ENCODE measurements around the gene CDH16. TPM values are rescaled to one million over a fixed set of nuclear protein-coding genes. Genes with fewer than 3 reads are reported as not detected.

CDH16 gene
- total RNA-seq, 4 donors from 2014 or later: 11.3 to 19.5 (median 15.4) TPM; not detected in 1

GRCh38 chr16:66919569-66920298 lies 1.0 kb upstream of the CDH16 start:
- peak overlapping the region in 2 of 4 donors; percentile 30 to 67 for H3K27ac ChIP-seq
- no peaks in the 10 kb centered on the region for H3K36me3 ChIP-seq
- no peaks in the 10 kb centered on the region for H3K9me3 ChIP-seq
- TF ChIP-seq POLR2A (IDR thresholded peaks at IDR 0.05) (no peak), CTCF (IDR thresholded peaks at IDR 0.05) (no peak)
- no peak for DNase-seq
- H3K4me3 ChIP-seq: no peak overlapping the region
- H3K4me1 ChIP-seq: peaks cover 0 to 31% (median 1%) of the 10 kb centered on the region in 4 donors
- H3K27me3 ChIP-seq: no peaks in the 10 kb centered on the region

GRCh38 chr16:66918355-66918754 lies 330 bp downstream of the CDH16 start:
- Histone ChIP-seq H3K27ac (peak overlapping the region in 2 of 4 donors; percentile 30 to 67), H3K4me1 (peaks cover 0 to 21% (median 0%) of the 10 kb centered on the region in 4 donors), H3K36me3 (no peaks in the 10 kb centered on the region), H3K27me3 (no peaks in the 10 kb centered on the region), H3K4me3 (no peak overlapping the region), H3K9me3 (no peaks in the 10 kb centered on the region)
- no peak for TF ChIP-seq CTCF (IDR thresholded peaks at IDR 0.05)
- TF ChIP-seq POLR2A (IDR thresholded peaks at IDR 0.05): no peak
- DNase-seq: no peak

GRCh38 chr16:66917741-66918140 lies 944 bp downstream of the CDH16 start:
- Histone ChIP-seq H3K27me3 (no peaks in the 10 kb centered on the region), H3K27ac (no peak overlapping the region), H3K4me1 (peaks cover 0 to 18% (median 0%) of the 10 kb centered on the region in 4 donors), H3K4me3 (no peak overlapping the region), H3K36me3 (no peaks in the 10 kb centered on the region), H3K9me3 (no peaks in the 10 kb centered on the region)
- DNase-seq: no peak
- TF ChIP-seq POLR2A (IDR thresholded peaks at IDR 0.05): no peak
- no peak for TF ChIP-seq CTCF (IDR thresholded peaks at IDR 0.05)

- H3K36me3 ChIP-seq: no peaks in the 10 kb centered on the region
- no peak for TF ChIP-seq CTCF (IDR thresholded peaks at IDR 0.05)
- TF ChIP-seq POLR2A (IDR thresholded peaks at IDR 0.05): no peak
- no peaks in the 10 kb centered on the region for H3K27me3 ChIP-seq
- H3K27ac ChIP-seq: no peak overlapping the region
- no peak for DNase-seq
- no peaks in the 10 kb centered on the region for H3K9me3 ChIP-seq
- H3K4me3 ChIP-seq: no peak overlapping the region
- H3K4me1 ChIP-seq: peaks cover 0 to 14% (median 0%) of the 10 kb centered on the region in 4 donors
Measured at GRCh38 chr16:66916518-66916917, 2.2 kb downstream of the CDH16 start.

GRCh38 chr16:66915041-66915440 lies 3.6 kb downstream of the CDH16 start:
- H3K27me3 ChIP-seq: no peaks in the 10 kb centered on the region
- peaks cover 0 to 11% (median 0%) of the 10 kb centered on the region in 4 donors for H3K4me1 ChIP-seq
- no peak for DNase-seq
- H3K9me3 ChIP-seq: no peaks in the 10 kb centered on the region
- no peak for TF ChIP-seq POLR2A (IDR thresholded peaks at IDR 0.05)
- no peaks in the 10 kb centered on the region for H3K36me3 ChIP-seq
- no peak overlapping the region for H3K4me3 ChIP-seq
- no peak overlapping the region for H3K27ac ChIP-seq

GRCh38 chr16:66914541-66914940 lies 4.1 kb downstream of the CDH16 start:
- no peak for DNase-seq
- no peaks in the 10 kb centered on the region for H3K9me3 ChIP-seq
- H3K27me3 ChIP-seq: no peaks in the 10 kb centered on the region
- H3K4me1 ChIP-seq: peaks cover 0 to 6% (median 0%) of the 10 kb centered on the region in 4 donors
- no peak overlapping the region for H3K27ac ChIP-seq
- TF ChIP-seq POLR2A (IDR thresholded peaks at IDR 0.05) (no peak), CTCF (IDR thresholded peaks at IDR 0.05) (no peak)
- no peak overlapping the region for H3K4me3 ChIP-seq
- H3K36me3 ChIP-seq: no peaks in the 10 kb centered on the region
